NB4 (cell line): Measurements from ENCODE around the gene MECP2.

Experiments used
- CTCF ChIP-seq: IDR thresholded peaks from one replicate; pipeline ENCODE4 v1.5.1; 2012; ENCODE audit warnings: low read depth, low read length
- MAX ChIP-seq: IDR thresholded peaks from 2 replicates; pipeline ENCODE4 v1.6.1; 2011; ENCODE audit warnings: low read depth, low read length
- MYC ChIP-seq: IDR thresholded peaks from 2 replicates; pipeline ENCODE4 v1.6.1; 2011; ENCODE audit warnings: low read depth, low read length
- POLR2A ChIP-seq: IDR thresholded peaks from 2 replicates; pipeline ENCODE4 v1.6.1; 2011; ENCODE audit warnings: mild to moderate bottlenecking; ENCODE audit not compliant: insufficient read length; ENCODE audit errors: extremely low read depth

- TF ChIP-seq CTCF, result no peak
- no peak for TF ChIP-seq POLR2A
- peak; percentile 13; the same call in 1 of the 2 replicates for TF ChIP-seq MAX
- no peak for TF ChIP-seq MYC
These were observed 124.2 kb downstream of the MECP2 start for GRCh38 chrX:153973127-153974002.
